OCI-LY1 (cell line): ENCODE results near the gene FMNL1.

ENCODE experiments used
- H2AFZ ChIP-seq: fragments of 200-600 bp; sonication (generic), shearing (Covaris generic); 2 replicates; pipeline ENCODE4 v1.6.0; 2014; ENCODE audit warnings: antibody characterized with exemption, mild to moderate bottlenecking, low read length
- H3F3A ChIP-seq: fragments of 200-600 bp; sonication (generic), shearing (Covaris generic); 2 replicates; pipeline ENCODE4 v1.6.0; 2014; ENCODE audit warnings: mild to moderate bottlenecking, antibody characterized with exemption, low read length, moderate library complexity; ENCODE audit not compliant: insufficient read depth
- H3K27ac ChIP-seq: fragments of 200-600 bp; sonication (generic); 2 replicates; pipeline ENCODE4 v1.5.1; 2014; ENCODE audit warnings: low read length, mixed run types, mild to moderate bottlenecking, low read depth; ENCODE audit not compliant: poor library complexity, severe bottlenecking
- H3K27me3 ChIP-seq: fragments of 200-600 bp; sonication (generic); 2 replicates; pipeline ENCODE4 v1.6.0; 2014; ENCODE audit warnings: antibody characterized with exemption, mild to moderate bottlenecking, low read length, moderate library complexity; ENCODE audit not compliant: insufficient read depth
- H3K36me3 ChIP-seq: fragments of 200-600 bp; sonication (generic); 2 replicates; pipeline ENCODE4 v1.6.1; 2014; ENCODE audit warnings: mild to moderate bottlenecking, antibody characterized with exemption, low read length, moderate library complexity, mixed read lengths; ENCODE audit not compliant: insufficient read depth
- H3K4me1 ChIP-seq: fragments of 200-600 bp; sonication (generic); 2 replicates; pipeline ENCODE4 v1.5.1; 2014; ENCODE audit warnings: mild to moderate bottlenecking, low read length, moderate library complexity; ENCODE audit not compliant: insufficient read depth, severe bottlenecking
- H3K4me2 ChIP-seq: fragments of 200-600 bp; sonication (generic), shearing (Covaris generic); 2 replicates; pipeline ENCODE4 v1.6.1; 2014; ENCODE audit warnings: low read length
- H3K4me3 ChIP-seq: fragments of 200-600 bp; sonication (generic); 2 replicates; pipeline ENCODE4 v1.5.1; 2014; ENCODE audit warnings: low read length, low read depth, mild to moderate bottlenecking, mixed read lengths; ENCODE audit not compliant: poor library complexity, severe bottlenecking
- H3K79me2 ChIP-seq: fragments of 200-600 bp; shearing (Covaris generic); 2 replicates; pipeline ENCODE4 v1.6.1; 2016; ENCODE audit warnings: mixed run types, low read length, mixed read lengths; ENCODE audit not compliant: insufficient read depth
- H3K9ac ChIP-seq: fragments of 200-600 bp; sonication (generic), shearing (Covaris generic); 2 replicates; pipeline ENCODE4 v1.6.1; 2014; ENCODE audit warnings: mild to moderate bottlenecking, low read length, mixed read lengths
- H3K9me2 ChIP-seq: fragments of 200-600 bp; sonication (generic), shearing (Covaris generic); 2 replicates; pipeline ENCODE4 v1.6.1; 2014; ENCODE audit warnings: low read depth, mild to moderate bottlenecking, low read length, mixed read lengths
- H3K9me3 ChIP-seq: fragments of 200-600 bp; shearing (Covaris generic); 2 replicates; pipeline ENCODE4 v1.6.1; 2014; ENCODE audit warnings: low read length, mixed read lengths
- H4K20me1 ChIP-seq: fragments of 200-600 bp; sonication (generic), shearing (Covaris generic); 2 replicates; pipeline ENCODE4 v1.6.0; 2016; ENCODE audit warnings: mild to moderate bottlenecking, low read length; ENCODE audit not compliant: insufficient read depth
- CTCF ChIP-seq: fragments of 200-600 bp; sonication (generic), shearing (Covaris generic); IDR thresholded peaks from 2 replicates; pipeline ENCODE4 v1.5.1; 2017; ENCODE audit warnings: mild to moderate bottlenecking, antibody characterized with exemption, low read length, moderate library complexity, mixed read lengths
- EZH2 ChIP-seq: fragments of 200-600 bp; sonication (generic), shearing (Covaris generic); IDR thresholded peaks from 2 replicates; pipeline ENCODE4 v1.8.0; 2017; ENCODE audit warnings: borderline replicate concordance, mixed run types, mild to moderate bottlenecking, antibody characterized with exemption, low read length, moderate library complexity, mixed read lengths

Gene FMNL1

GRCh38 chr17:45263477-45263860, 41.8 kb downstream of the FMNL1 start:
- no peaks in the 10 kb centered on the region for H4K20me1 ChIP-seq
- peaks cover 17% of the 10 kb centered on the region for H3K4me1 ChIP-seq
- H3K27me3 ChIP-seq = no peaks in the 10 kb centered on the region
- no peak overlapping the region for H3K4me2 ChIP-seq
- H2AFZ ChIP-seq = no peak overlapping the region
- no peak for TF ChIP-seq EZH2
- no peak for TF ChIP-seq CTCF
- H3K9ac ChIP-seq = no peak overlapping the region
- H3K4me3 ChIP-seq = no peak overlapping the region
- H3F3A ChIP-seq = no peaks in the 10 kb centered on the region
- H3K27ac ChIP-seq = no peak overlapping the region
- H3K9me3 ChIP-seq = no peaks in the 10 kb centered on the region
- H3K79me2 ChIP-seq = no peaks in the 10 kb centered on the region
- no peaks in the 10 kb centered on the region for H3K9me2 ChIP-seq
- peaks cover 17% of the 10 kb centered on the region for H3K36me3 ChIP-seq

- peaks cover 21% of the 10 kb centered on the region for H3K36me3 ChIP-seq
- no peak overlapping the region for H3K9ac ChIP-seq
- no peak overlapping the region for H3K27ac ChIP-seq
Measured at GRCh38 chr17:45264430-45264829, 42.7 kb downstream of the FMNL1 start.

GRCh38 chr17:45264988-45265387, 43.3 kb downstream of the FMNL1 start:
- no peak overlapping the region for H3K9ac ChIP-seq
- H3K4me1 ChIP-seq = peaks cover 17% of the 10 kb centered on the region
- H3K4me3 ChIP-seq = no peak overlapping the region
- H3K9me3 ChIP-seq = no peaks in the 10 kb centered on the region
- H3K4me2 ChIP-seq = no peak overlapping the region
- H3F3A ChIP-seq = no peaks in the 10 kb centered on the region
- H3K27me3 ChIP-seq = no peaks in the 10 kb centered on the region
- TF ChIP-seq CTCF = no peak
- no peak for TF ChIP-seq EZH2
- H3K36me3 ChIP-seq = peaks cover 26% of the 10 kb centered on the region
- no peaks in the 10 kb centered on the region for H3K9me2 ChIP-seq
- H2AFZ ChIP-seq = no peak overlapping the region
- no peaks in the 10 kb centered on the region for H4K20me1 ChIP-seq
- H3K79me2 ChIP-seq = no peaks in the 10 kb centered on the region
- H3K27ac ChIP-seq = no peak overlapping the region

More at GRCh38 chr17:45264430-45264829, 42.7 kb downstream of the FMNL1 start:
- no peaks in the 10 kb centered on the region for H4K20me1 ChIP-seq
- no peaks in the 10 kb centered on the region for H3K9me2 ChIP-seq
- no peaks in the 10 kb centered on the region for H3K79me2 ChIP-seq
- H3K9me3 ChIP-seq = no peaks in the 10 kb centered on the region
- H2AFZ ChIP-seq = no peak overlapping the region
- no peaks in the 10 kb centered on the region for H3K27me3 ChIP-seq
- no peak overlapping the region for H3K4me2 ChIP-seq
- no peaks in the 10 kb centered on the region for H3F3A ChIP-seq
- TF ChIP-seq CTCF (no peak), EZH2 (no peak)
- H3K4me3 ChIP-seq = no peak overlapping the region
- H3K4me1 ChIP-seq = peaks cover 17% of the 10 kb centered on the region
